GM23338 (cell line): Measurements from ENCODE around the gene OR52W1. TPM values are rescaled to one million over a fixed set of nuclear protein-coding genes. Genes with fewer than 3 reads are reported as not detected.

Source experiments
- ATAC-seq: fragments of 200-7000 bp; cut with Tn5 transposase; 3 replicates; pipeline ENCODE4 v1.9.1; 2020
- DNase-seq: peaks from one replicate; pipeline ENCODE4 v3.0.0-alpha.2; 2015; ENCODE audit warnings: low spot score
- H2AFZ ChIP-seq: fragments of 200-600 bp; sonication (generic); 2 replicates; pipeline ENCODE4 v1.8.0; 2016; ENCODE audit warnings: antibody characterized with exemption, mild to moderate bottlenecking, moderate library complexity
- H3F3A ChIP-seq: fragments of 200-600 bp; sonication (generic); replicated peaks from 2 replicates; pipeline ENCODE4 v1.8.0; 2017; ENCODE audit warnings: antibody characterized with exemption, mixed run types, low read depth
- H3K27ac ChIP-seq: fragments of 200-600 bp; sonication (generic); 2 replicates; pipeline ENCODE4 v1.6.1; 2016; ENCODE audit warnings: low read depth
- H3K27me3 ChIP-seq: fragments of 200-600 bp; sonication (generic); 2 replicates; pipeline ENCODE4 v1.8.0; 2016; ENCODE audit warnings: mild to moderate bottlenecking, mixed run types, moderate library complexity; ENCODE audit not compliant: insufficient read depth
- H3K36me3 ChIP-seq: fragments of 200-600 bp; sonication (generic); 2 replicates; pipeline ENCODE4 v1.8.0; 2016; ENCODE audit warnings: mild to moderate bottlenecking; ENCODE audit not compliant: insufficient read depth
- H3K4me1 ChIP-seq: fragments of 200-600 bp; sonication (generic); 2 replicates; pipeline ENCODE4 v1.8.0; 2016; ENCODE audit warnings: mild to moderate bottlenecking, moderate library complexity; ENCODE audit not compliant: insufficient read depth
- H3K4me2 ChIP-seq: fragments of 200-600 bp; sonication (generic); 2 replicates; pipeline ENCODE4 v1.7.1; 2017; ENCODE audit warnings: mixed run types
- H3K4me3 ChIP-seq: fragments of 200-600 bp; sonication (generic); 2 replicates; pipeline ENCODE4 v1.6.1; 2016; ENCODE audit warnings: mixed run types
- H3K79me2 ChIP-seq: fragments of 200-600 bp; sonication (generic); replicated peaks from 2 replicates; pipeline ENCODE4 v1.8.0; 2017; ENCODE audit warnings: mild to moderate bottlenecking; ENCODE audit not compliant: insufficient read depth
- H3K9me2 ChIP-seq: fragments of 200-600 bp; sonication (generic); 2 replicates; pipeline ENCODE4 v1.8.0; 2017; ENCODE audit not compliant: insufficient read depth
- H4K20me1 ChIP-seq: fragments of 200-600 bp; sonication (generic); replicated peaks from 2 replicates; pipeline ENCODE4 v1.8.0; 2017; ENCODE audit warnings: mild to moderate bottlenecking; ENCODE audit not compliant: insufficient read depth
- H3K27ac Mint-ChIP-seq: 2 replicates; pipeline ENCODE4 v1.8.0; 2020; ENCODE audit warnings: inconsistent platforms, mild to moderate bottlenecking, moderate library complexity, mixed read lengths
- H3K27me3 Mint-ChIP-seq: 3 replicates; pipeline ENCODE4 v1.8.0; 2022; ENCODE audit warnings: low read depth, mild to moderate bottlenecking, moderate library complexity, mixed read lengths, inconsistent platforms; ENCODE audit not compliant: insufficient read depth, poor library complexity
- H3K36me3 Mint-ChIP-seq: 3 replicates; pipeline ENCODE4 v1.8.0; 2021; ENCODE audit warnings: low read depth, mild to moderate bottlenecking, inconsistent platforms, moderate library complexity, mixed read lengths
- H3K4me1 Mint-ChIP-seq: 3 replicates; pipeline ENCODE4 v1.8.0; 2020; ENCODE audit warnings: mild to moderate bottlenecking, inconsistent platforms, mixed read lengths
- H3K4me3 Mint-ChIP-seq: 3 replicates; pipeline ENCODE4 v1.8.0; 2021; ENCODE audit warnings: moderate library complexity, mild to moderate bottlenecking, inconsistent platforms, mixed read lengths
- H3K9me3 Mint-ChIP-seq: 3 replicates; pipeline ENCODE4 v1.8.0; 2020; ENCODE audit warnings: moderate library complexity, mild to moderate bottlenecking, inconsistent platforms, mixed read lengths
- CREB1 ChIP-seq: fragments of 250-450 bp; sonication (Bioruptor Pico); IDR thresholded peaks from 2 replicates; pipeline ENCODE4 v1.5.0; 2020; ENCODE audit warnings: low read depth, mild to moderate bottlenecking, moderate library complexity
- EZH2 ChIP-seq: fragments of 200-600 bp; sonication (generic); IDR thresholded peaks from one replicate; pipeline ENCODE4 v1.8.0; 2017; ENCODE audit warnings: antibody characterized with exemption, mild to moderate bottlenecking, low read depth; ENCODE audit not compliant: unreplicated experiment
- EZH2phosphoT487 ChIP-seq: fragments of 200-600 bp; sonication (generic); IDR thresholded peaks from one replicate; pipeline ENCODE4 v1.8.1; 2018; ENCODE audit warnings: antibody characterized with exemption; ENCODE audit not compliant: unreplicated experiment
- JUNB ChIP-seq: IDR thresholded peaks from one replicate; pipeline ENCODE4 v1.6.1; 2016; ENCODE audit warnings: antibody characterized with exemption; ENCODE audit not compliant: unreplicated experiment
- NANOG ChIP-seq: IDR thresholded peaks from 2 replicates; pipeline ENCODE4 v1.6.1; 2016; ENCODE audit warnings: antibody characterized with exemption, borderline replicate concordance
- POLR2AphosphoS5 ChIP-seq: IDR thresholded peaks from 2 replicates; pipeline ENCODE4 v1.6.1; 2016; ENCODE audit warnings: antibody characterized with exemption, low read depth
- STAT1 ChIP-seq: IDR thresholded peaks from one replicate; pipeline ENCODE4 v1.6.1; 2016; ENCODE audit warnings: antibody characterized with exemption; ENCODE audit not compliant: unreplicated experiment
- ZNF114 ChIP-seq: fragments of 250-450 bp; sonication (Bioruptor Pico); IDR thresholded peaks from 2 replicates; pipeline ENCODE4 v1.5.0; 2020; ENCODE audit warnings: mild to moderate bottlenecking, moderate library complexity
- ZNF331 ChIP-seq: fragments of 250-450 bp; sonication (Bioruptor Pico); IDR thresholded peaks from 2 replicates; pipeline ENCODE4 v1.5.0; 2020; ENCODE audit warnings: low read depth, mild to moderate bottlenecking, moderate library complexity
- polyA plus RNA-seq: library from polyadenylated mRNA; unstranded; fragments of >200 nt; fragmentation: Nextera tagmentation; extraction: Ambion mirVana; gene quantifications from 2 replicates; pipeline ENCODE4 v1.2.1, GENCODE V29; 2016
- total RNA-seq: library from RNA; depleted of rRNA; stranded (reverse); fragments of >200 nt; shearing (Covaris generic); gene quantifications from 2 replicates; pipeline ENCODE4 v1.2.3, GENCODE V29; 2014
- TF ChIP-seq, protein P1 (sequence below), 2 experiments: fragments of 200-600 bp in 1 of 2; sonication (generic) in 1 of 2; conservative IDR thresholded peaks; 2 replicates each; pipeline versions ENCODE4 v1.5.1 to v1.6.1; 2016 to 2017; ENCODE audit warnings: antibody characterized with exemption in 2 of 2, low read depth in 2 of 2, mild to moderate bottlenecking in 2 of 2, moderate library complexity in 1 of 2
- TF ChIP-seq, protein P2 (sequence below): IDR thresholded peaks from 2 replicates; pipeline ENCODE4 v1.6.1; 2016; ENCODE audit warnings: antibody characterized with exemption
- TF ChIP-seq, protein P3 (sequence below): IDR thresholded peaks from one replicate; pipeline ENCODE4 v1.6.1; 2018; ENCODE audit warnings: antibody characterized with exemption; ENCODE audit not compliant: unreplicated experiment
- TF ChIP-seq, protein P4 (sequence below): fragments of 250-450 bp; sonication (Bioruptor Pico); IDR thresholded peaks from 2 replicates; pipeline ENCODE4 v1.5.0; 2020; ENCODE audit warnings: mild to moderate bottlenecking, moderate library complexity

The OR52W1 gene
- total and polyA plus RNA-seq, 2 experiments from 2014 or later: not detected

DNA sequence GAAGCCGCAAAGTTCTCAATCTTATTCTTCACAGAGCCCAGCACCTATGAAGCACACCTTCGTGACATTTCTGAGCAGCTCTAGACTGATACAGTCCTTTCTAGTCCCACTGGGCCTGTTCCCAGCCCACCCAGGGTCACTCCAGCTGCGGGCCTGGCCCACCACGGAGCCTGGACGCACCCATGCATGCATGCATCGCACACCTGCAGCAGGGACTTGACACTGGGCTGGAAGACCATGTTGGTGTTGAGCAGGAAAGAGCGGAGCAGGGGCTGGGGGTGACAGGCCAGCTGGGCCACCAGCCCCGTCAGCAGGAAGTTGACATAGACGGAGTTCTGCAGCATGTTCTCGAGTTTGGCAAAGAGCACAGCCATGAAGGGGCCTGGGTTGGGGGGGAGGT is 15.5 kb downstream of the OR52W1 start:
- Histone ChIP-seq H2AFZ (no peak overlapping the region), H3K36me3 (0 out of 2 replicates have a peak, but pooled peaks cover 4% of the 10 kb centered on the region), H3F3A (no peaks in the 10 kb centered on the region), H3K27ac (no peak overlapping the region), H3K9me2 (no peaks in the 10 kb centered on the region), H3K4me2 (no peak overlapping the region), H3K4me1 (no peaks in the 10 kb centered on the region), H3K27me3 (no peaks in the 10 kb centered on the region), H4K20me1 (no peaks in the 10 kb centered on the region), H3K79me2 (no peaks in the 10 kb centered on the region), H3K4me3 (no peak overlapping the region)
- Mint-ChIP-seq H3K27me3 (no peaks in the 10 kb centered on the region), H3K36me3 (peaks cover 19% of the 10 kb centered on the region), H3K27ac (no peak overlapping the region), H3K4me3 (no peak overlapping the region), H3K9me3 (no peaks in the 10 kb centered on the region), H3K4me1 (no peaks in the 10 kb centered on the region)
- TF ChIP-seq, protein P1, sequence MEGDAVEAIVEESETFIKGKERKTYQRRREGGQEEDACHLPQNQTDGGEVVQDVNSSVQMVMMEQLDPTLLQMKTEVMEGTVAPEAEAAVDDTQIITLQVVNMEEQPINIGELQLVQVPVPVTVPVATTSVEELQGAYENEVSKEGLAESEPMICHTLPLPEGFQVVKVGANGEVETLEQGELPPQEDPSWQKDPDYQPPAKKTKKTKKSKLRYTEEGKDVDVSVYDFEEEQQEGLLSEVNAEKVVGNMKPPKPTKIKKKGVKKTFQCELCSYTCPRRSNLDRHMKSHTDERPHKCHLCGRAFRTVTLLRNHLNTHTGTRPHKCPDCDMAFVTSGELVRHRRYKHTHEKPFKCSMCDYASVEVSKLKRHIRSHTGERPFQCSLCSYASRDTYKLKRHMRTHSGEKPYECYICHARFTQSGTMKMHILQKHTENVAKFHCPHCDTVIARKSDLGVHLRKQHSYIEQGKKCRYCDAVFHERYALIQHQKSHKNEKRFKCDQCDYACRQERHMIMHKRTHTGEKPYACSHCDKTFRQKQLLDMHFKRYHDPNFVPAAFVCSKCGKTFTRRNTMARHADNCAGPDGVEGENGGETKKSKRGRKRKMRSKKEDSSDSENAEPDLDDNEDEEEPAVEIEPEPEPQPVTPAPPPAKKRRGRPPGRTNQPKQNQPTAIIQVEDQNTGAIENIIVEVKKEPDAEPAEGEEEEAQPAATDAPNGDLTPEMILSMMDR (conservative IDR thresholded peaks at IDR 0.05; ENCODE audit: low read depth in 2 of 2): no peak
- TF ChIP-seq EZH2phosphoT487: no peak
- no peak for TF ChIP-seq NANOG
- no peak for TF ChIP-seq STAT1
- TF ChIP-seq CREB1 (CRISPR knock-in tag): no peak
- TF ChIP-seq, protein P2, sequence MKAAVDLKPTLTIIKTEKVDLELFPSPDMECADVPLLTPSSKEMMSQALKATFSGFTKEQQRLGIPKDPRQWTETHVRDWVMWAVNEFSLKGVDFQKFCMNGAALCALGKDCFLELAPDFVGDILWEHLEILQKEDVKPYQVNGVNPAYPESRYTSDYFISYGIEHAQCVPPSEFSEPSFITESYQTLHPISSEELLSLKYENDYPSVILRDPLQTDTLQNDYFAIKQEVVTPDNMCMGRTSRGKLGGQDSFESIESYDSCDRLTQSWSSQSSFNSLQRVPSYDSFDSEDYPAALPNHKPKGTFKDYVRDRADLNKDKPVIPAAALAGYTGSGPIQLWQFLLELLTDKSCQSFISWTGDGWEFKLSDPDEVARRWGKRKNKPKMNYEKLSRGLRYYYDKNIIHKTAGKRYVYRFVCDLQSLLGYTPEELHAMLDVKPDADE: no peak
- TF ChIP-seq ZNF114 (CRISPR knock-in tag): no peak
- no peak for TF ChIP-seq POLR2AphosphoS5
- no peak for TF ChIP-seq EZH2
- no peak for TF ChIP-seq JUNB
- TF ChIP-seq ZNF331: no peak
- TF ChIP-seq, protein P3, sequence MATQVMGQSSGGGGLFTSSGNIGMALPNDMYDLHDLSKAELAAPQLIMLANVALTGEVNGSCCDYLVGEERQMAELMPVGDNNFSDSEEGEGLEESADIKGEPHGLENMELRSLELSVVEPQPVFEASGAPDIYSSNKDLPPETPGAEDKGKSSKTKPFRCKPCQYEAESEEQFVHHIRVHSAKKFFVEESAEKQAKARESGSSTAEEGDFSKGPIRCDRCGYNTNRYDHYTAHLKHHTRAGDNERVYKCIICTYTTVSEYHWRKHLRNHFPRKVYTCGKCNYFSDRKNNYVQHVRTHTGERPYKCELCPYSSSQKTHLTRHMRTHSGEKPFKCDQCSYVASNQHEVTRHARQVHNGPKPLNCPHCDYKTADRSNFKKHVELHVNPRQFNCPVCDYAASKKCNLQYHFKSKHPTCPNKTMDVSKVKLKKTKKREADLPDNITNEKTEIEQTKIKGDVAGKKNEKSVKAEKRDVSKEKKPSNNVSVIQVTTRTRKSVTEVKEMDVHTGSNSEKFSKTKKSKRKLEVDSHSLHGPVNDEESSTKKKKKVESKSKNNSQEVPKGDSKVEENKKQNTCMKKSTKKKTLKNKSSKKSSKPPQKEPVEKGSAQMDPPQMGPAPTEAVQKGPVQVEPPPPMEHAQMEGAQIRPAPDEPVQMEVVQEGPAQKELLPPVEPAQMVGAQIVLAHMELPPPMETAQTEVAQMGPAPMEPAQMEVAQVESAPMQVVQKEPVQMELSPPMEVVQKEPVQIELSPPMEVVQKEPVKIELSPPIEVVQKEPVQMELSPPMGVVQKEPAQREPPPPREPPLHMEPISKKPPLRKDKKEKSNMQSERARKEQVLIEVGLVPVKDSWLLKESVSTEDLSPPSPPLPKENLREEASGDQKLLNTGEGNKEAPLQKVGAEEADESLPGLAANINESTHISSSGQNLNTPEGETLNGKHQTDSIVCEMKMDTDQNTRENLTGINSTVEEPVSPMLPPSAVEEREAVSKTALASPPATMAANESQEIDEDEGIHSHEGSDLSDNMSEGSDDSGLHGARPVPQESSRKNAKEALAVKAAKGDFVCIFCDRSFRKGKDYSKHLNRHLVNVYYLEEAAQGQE: no peak
- TF ChIP-seq, protein P4, sequence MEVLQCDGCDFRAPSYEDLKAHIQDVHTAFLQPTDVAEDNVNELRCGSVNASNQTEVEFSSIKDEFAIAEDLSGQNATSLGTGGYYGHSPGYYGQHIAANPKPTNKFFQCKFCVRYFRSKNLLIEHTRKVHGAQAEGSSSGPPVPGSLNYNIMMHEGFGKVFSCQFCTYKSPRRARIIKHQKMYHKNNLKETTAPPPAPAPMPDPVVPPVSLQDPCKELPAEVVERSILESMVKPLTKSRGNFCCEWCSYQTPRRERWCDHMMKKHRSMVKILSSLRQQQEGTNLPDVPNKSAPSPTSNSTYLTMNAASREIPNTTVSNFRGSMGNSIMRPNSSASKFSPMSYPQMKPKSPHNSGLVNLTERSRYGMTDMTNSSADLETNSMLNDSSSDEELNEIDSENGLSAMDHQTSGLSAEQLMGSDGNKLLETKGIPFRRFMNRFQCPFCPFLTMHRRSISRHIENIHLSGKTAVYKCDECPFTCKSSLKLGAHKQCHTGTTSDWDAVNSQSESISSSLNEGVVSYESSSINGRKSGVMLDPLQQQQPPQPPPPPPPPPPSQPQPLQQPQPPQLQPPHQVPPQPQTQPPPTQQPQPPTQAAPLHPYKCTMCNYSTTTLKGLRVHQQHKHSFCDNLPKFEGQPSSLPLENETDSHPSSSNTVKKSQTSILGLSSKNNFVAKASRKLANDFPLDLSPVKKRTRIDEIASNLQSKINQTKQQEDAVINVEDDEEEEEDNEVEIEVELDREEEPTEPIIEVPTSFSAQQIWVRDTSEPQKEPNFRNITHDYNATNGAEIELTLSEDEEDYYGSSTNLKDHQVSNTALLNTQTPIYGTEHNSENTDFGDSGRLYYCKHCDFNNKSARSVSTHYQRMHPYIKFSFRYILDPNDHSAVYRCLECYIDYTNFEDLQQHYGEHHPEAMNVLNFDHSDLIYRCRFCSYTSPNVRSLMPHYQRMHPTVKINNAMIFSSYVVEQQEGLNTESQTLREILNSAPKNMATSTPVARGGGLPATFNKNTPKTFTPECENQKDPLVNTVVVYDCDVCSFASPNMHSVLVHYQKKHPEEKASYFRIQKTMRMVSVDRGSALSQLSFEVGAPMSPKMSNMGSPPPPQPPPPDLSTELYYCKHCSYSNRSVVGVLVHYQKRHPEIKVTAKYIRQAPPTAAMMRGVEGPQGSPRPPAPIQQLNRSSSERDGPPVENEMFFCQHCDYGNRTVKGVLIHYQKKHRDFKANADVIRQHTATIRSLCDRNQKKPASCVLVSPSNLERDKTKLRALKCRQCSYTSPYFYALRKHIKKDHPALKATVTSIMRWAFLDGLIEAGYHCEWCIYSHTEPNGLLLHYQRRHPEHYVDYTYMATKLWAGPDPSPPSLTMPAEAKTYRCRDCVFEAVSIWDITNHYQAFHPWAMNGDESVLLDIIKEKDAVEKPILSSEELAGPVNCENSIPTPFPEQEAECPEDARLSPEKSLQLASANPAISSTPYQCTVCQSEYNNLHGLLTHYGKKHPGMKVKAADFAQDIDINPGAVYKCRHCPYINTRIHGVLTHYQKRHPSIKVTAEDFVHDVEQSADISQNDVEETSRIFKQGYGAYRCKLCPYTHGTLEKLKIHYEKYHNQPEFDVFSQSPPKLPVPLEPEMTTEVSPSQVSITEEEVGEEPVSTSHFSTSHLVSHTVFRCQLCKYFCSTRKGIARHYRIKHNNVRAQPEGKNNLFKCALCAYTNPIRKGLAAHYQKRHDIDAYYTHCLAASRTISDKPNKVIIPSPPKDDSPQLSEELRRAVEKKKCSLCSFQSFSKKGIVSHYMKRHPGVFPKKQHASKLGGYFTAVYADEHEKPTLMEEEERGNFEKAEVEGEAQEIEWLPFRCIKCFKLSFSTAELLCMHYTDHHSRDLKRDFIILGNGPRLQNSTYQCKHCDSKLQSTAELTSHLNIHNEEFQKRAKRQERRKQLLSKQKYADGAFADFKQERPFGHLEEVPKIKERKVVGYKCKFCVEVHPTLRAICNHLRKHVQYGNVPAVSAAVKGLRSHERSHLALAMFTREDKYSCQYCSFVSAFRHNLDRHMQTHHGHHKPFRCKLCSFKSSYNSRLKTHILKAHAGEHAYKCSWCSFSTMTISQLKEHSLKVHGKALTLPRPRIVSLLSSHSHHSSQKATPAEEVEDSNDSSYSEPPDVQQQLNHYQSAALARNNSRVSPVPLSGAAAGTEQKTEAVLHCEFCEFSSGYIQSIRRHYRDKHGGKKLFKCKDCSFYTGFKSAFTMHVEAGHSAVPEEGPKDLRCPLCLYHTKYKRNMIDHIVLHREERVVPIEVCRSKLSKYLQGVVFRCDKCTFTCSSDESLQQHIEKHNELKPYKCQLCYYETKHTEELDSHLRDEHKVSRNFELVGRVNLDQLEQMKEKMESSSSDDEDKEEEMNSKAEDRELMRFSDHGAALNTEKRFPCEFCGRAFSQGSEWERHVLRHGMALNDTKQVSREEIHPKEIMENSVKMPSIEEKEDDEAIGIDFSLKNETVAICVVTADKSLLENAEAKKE: no peak
- no peak for ATAC-seq
- no peak for DNase-seq
